GM12891 (cell line): ENCODE measurements around the gene NCS1.

Experiments
- DNase-seq: peaks from one replicate; pipeline ENCODE4 v3.0.0; 2011; ENCODE audit warnings: low spot score; ENCODE audit not compliant: insufficient read length
- FAIRE-seq: peaks from 2 replicates; lab custom pipeline; 2011; peaks lifted over from hg19 to GRCh38; lab: Jason Lieb, UNC
- PAX5 ChIP-seq: IDR thresholded peaks from 2 replicates; pipeline ENCODE4 v1.6.1; 2011; ENCODE audit warnings: low read length, moderate library complexity, mild to moderate bottlenecking; ENCODE audit not compliant: insufficient read depth, severe bottlenecking
- POLR2A ChIP-seq: IDR thresholded peaks from 2 replicates; pipeline ENCODE4 v1.6.1; 2011; ENCODE audit warnings: low read depth, low read length, control low read depth
- POLR2AphosphoS5 ChIP-seq: IDR thresholded peaks from 2 replicates; pipeline ENCODE4 v1.6.1; 2011; ENCODE audit warnings: low read depth, low read length, control low read depth
- POU2F2 ChIP-seq: IDR thresholded peaks from 2 replicates; pipeline ENCODE4 v1.6.1; 2011; ENCODE audit warnings: low read depth, mild to moderate bottlenecking, control low read depth, low read length, moderate library complexity
- SPI1 ChIP-seq: IDR thresholded peaks from 2 replicates; pipeline ENCODE4 v1.6.1; 2011; ENCODE audit warnings: low read depth, low read length, control low read depth
- TAF1 ChIP-seq: IDR thresholded peaks from 2 replicates; pipeline ENCODE4 v1.6.1; 2011; ENCODE audit warnings: low read depth, low read length, control low read depth

NCS1 gene

GRCh38 chr9:130172858-130173665 lies 858 bp downstream of the NCS1 start:
- no peak for TF ChIP-seq PAX5
- TF ChIP-seq POU2F2, result no peak
- no peak for TF ChIP-seq POLR2AphosphoS5
- no peak for TF ChIP-seq SPI1
- no peak for TF ChIP-seq POLR2A
- no peak for TF ChIP-seq TAF1
- FAIRE-seq (no peak), DNase-seq (no peak)

GRCh38 chr9:130173666-130173983 lies 1.4 kb downstream of the NCS1 start:
- no peak for FAIRE-seq
- TF ChIP-seq TAF1 (no peak), POLR2AphosphoS5 (no peak), POLR2A (no peak), SPI1 (no peak), PAX5 (no peak), POU2F2 (no peak)
- DNase-seq, result no peak

- no peak for DNase-seq
- no peak for TF ChIP-seq POLR2A
- no peak for TF ChIP-seq POU2F2
- TF ChIP-seq POLR2AphosphoS5, result no peak
- TF ChIP-seq PAX5, result no peak
- no peak for TF ChIP-seq SPI1
- no peak for TF ChIP-seq TAF1
- FAIRE-seq, result no peak
Observed at GRCh38 chr9:130174025-130174424, 1.8 kb downstream of the NCS1 start.

GRCh38 chr9:130174920-130175321 lies 2.7 kb downstream of the NCS1 start:
- no peak for TF ChIP-seq POLR2AphosphoS5
- TF ChIP-seq POLR2A, result no peak
- no peak for TF ChIP-seq PAX5
- TF ChIP-seq SPI1, result no peak
- no peak for TF ChIP-seq POU2F2
- no peak for TF ChIP-seq TAF1
- FAIRE-seq (no peak), DNase-seq (no peak)

- no peak for DNase-seq
- no peak for TF ChIP-seq POU2F2
- TF ChIP-seq PAX5, result no peak
- TF ChIP-seq SPI1, result no peak
- TF ChIP-seq TAF1, result no peak
- TF ChIP-seq POLR2AphosphoS5, result no peak
- no peak for TF ChIP-seq POLR2A
Observed at GRCh38 chr9:130175355-130175754, 3.2 kb downstream of the NCS1 start.

GRCh38 chr9:130176760-130177159 lies 4.6 kb downstream of the NCS1 start:
- FAIRE-seq, result no peak
- no peak for DNase-seq
- TF ChIP-seq POLR2A, result no peak
- TF ChIP-seq POLR2AphosphoS5, result no peak
- no peak for TF ChIP-seq POU2F2
- TF ChIP-seq SPI1, result no peak
- TF ChIP-seq TAF1, result no peak
- no peak for TF ChIP-seq PAX5

More at GRCh38 chr9:130175355-130175754, 3.2 kb downstream of the NCS1 start:
- FAIRE-seq, result no peak

- FAIRE-seq (no peak), DNase-seq (no peak)
- TF ChIP-seq PAX5, result no peak
Observed at GRCh38 chr9:130177898-130178805, 5.9 kb downstream of the NCS1 start.

GRCh38 chr9:130179331-130179907 lies 7.2 kb downstream of the NCS1 start:
- FAIRE-seq, result no peak
- no peak for TF ChIP-seq PAX5
- no peak for TF ChIP-seq POU2F2
- TF ChIP-seq SPI1, result no peak
- no peak for TF ChIP-seq POLR2AphosphoS5
- TF ChIP-seq TAF1, result no peak
- TF ChIP-seq POLR2A, result no peak
- no peak for DNase-seq

- no peak for FAIRE-seq
- no peak for DNase-seq
- TF ChIP-seq PAX5 (no peak), POLR2A (no peak), POU2F2 (no peak), SPI1 (no peak)
Observed at GRCh38 chr9:130180516-130180915, 8.3 kb downstream of the NCS1 start.

GRCh38 chr9:130181678-130182380 lies 9.6 kb downstream of the NCS1 start:
- FAIRE-seq (no peak), DNase-seq (no peak)
- no peak for TF ChIP-seq SPI1
- TF ChIP-seq TAF1, result no peak
- no peak for TF ChIP-seq PAX5
- no peak for TF ChIP-seq POLR2A
